Transverse colon (tissue), 4 donors: Measurements from ENCODE around the gene KCNK13. TPM values are rescaled to one million over a fixed set of nuclear protein-coding genes. Genes with fewer than 3 reads are reported as not detected.

Experiments
- DNase-seq: peaks from one replicate; pipeline ENCODE4 v3.0.0-alpha.2; 2019
- H3K27ac ChIP-seq, 4 donors: fragments of 200-600 bp; sonication (generic); 2 replicates each; pipeline ENCODE4 v1.5.1; 2016 to 2018; ENCODE audit warnings: inconsistent platforms in 4 of 4
- H3K27me3 ChIP-seq: fragments of 200-600 bp; sonication (generic); 2 replicates; pipeline ENCODE4 v1.5.1; 2017; ENCODE audit warnings: inconsistent platforms
- H3K36me3 ChIP-seq, 4 donors: fragments of 200-600 bp; sonication (generic); 2 replicates each; pipeline ENCODE4 v1.5.1; 2017 to 2019; ENCODE audit warnings: inconsistent platforms in 4 of 4
- H3K4me1 ChIP-seq, 4 donors: fragments of 200-600 bp; sonication (generic); 2 replicates each; pipeline ENCODE4 v1.5.1; 2017 to 2020; ENCODE audit warnings: inconsistent platforms in 4 of 4
- H3K4me3 ChIP-seq, 4 donors: fragments of 200-600 bp; sonication (generic); 1 replicate in 1 of 4; 2 replicates in 3 of 4; pipeline versions ENCODE4 v1.5.1 to v1.6.1; 2017 to 2019; ENCODE audit warnings: inconsistent platforms in 4 of 4
- H3K9me3 ChIP-seq, 2 donors: fragments of 200-600 bp; sonication (generic); 2 replicates each; pipeline ENCODE4 v1.5.1; 2017 to 2019; ENCODE audit warnings: inconsistent platforms in 2 of 2
- EP300 ChIP-seq: sonication (generic); formaldehyde crosslinking; IDR thresholded peaks from one replicate; pipeline ENCODE4 v1.6.1; 2017; ENCODE audit warnings: antibody characterized with exemption, low read depth
- POLR2A ChIP-seq: fragments of 450-650 bp; IDR thresholded peaks from one replicate; pipeline ENCODE4 v1.6.1; 2016; ENCODE audit warnings: antibody characterized with exemption, mild to moderate bottlenecking, moderate library complexity
- POLR2AphosphoS5 ChIP-seq, 3 donors: sonication (generic); formaldehyde crosslinking; IDR thresholded peaks; one replicate each; pipeline ENCODE4 v1.6.1; 2016; ENCODE audit warnings: antibody characterized with exemption in 3 of 3
- WGBS, 2 donors: methylation state at CpG; one replicate each; pipeline ENCODE4 v1.1.5; 2018; ENCODE audit warnings: low coverage in 1 of 2; 5-methylcytosine and 5-hydroxymethylcytosine counted together
- in situ Hi-C, 4 donors: fragments of 200-750 bp; cut with MboI; loops; one replicate each; pipeline versions ENCODE4 v1.15.0 to v1.15.1; 2017; ENCODE audit warnings: low sequenced_read_pairs in 3 of 4, low pct_ligation_motif_present in 1 of 4, low pct_unique_long_range_greater_than_20kb in 1 of 4
- intact Hi-C: fragments of 100-400 bp; cut with DNase I; formaldehyde crosslinking; loops from one replicate; pipeline ENCODE4 v1.15.1; 2023; ENCODE audit warnings: low total_unique reads
- total RNA-seq, 4 donors: library from RNA; depleted of rRNA; stranded (reverse); fragments of >200 nt; gene quantifications; one replicate each; pipeline ENCODE4 v1.1.0, GENCODE V29; 2016
- TF ChIP-seq, protein P1 (sequence below), 5 experiments: fragments of 200-600 bp in 3 of 5; fragments of 450-650 bp in 2 of 5; sonication (generic) in 3 of 5; IDR thresholded peaks; 1 replicate in 2 of 5; 2 replicates in 3 of 5; pipeline ENCODE4 v1.5.1; 2016 to 2017; ENCODE audit warnings: antibody characterized with exemption in 5 of 5, inconsistent platforms in 3 of 5, mild to moderate bottlenecking in 2 of 5, moderate library complexity in 1 of 5

The KCNK13 gene
- total RNA-seq, 4 donors from 2014 or later = 0.14 to 0.64 TPM; not detected in 2

DNA sequence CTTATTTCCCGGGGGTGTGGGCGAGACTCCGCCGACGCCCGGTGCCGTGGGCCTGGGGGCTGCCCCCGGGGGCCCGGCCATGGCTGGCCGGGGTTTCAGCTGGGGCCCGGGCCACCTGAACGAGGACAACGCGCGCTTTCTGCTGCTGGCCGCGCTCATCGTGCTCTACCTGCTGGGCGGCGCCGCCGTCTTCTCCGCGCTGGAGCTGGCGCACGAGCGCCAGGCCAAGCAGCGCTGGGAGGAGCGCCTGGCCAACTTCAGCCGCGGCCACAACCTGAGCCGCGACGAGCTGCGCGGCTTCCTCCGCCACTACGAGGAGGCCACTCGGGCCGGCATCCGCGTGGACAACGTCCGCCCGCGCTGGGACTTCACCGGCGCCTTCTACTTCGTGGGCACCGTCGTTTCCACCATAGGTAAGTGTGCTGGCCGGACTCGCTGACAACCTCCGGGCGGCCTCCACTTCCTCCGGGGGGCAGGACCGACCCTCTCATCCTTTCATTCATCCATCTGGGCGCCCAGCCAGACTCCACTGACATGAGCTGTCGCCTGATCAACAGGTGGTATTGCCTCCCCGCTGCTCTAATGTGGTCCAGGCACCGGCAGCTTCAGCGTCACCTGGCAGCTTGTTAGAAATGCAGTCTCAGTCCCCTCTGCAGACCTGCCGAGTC lies 467 bp downstream of the KCNK13 start:
- intact Hi-C loops = loop anchor here (5.0 kb wide), 1 partner anchor 395 kb away; no protein-coding TSS in a partner anchor
- peaks cover 90% of the 10 kb centered on the region for H3K27me3 ChIP-seq
- WGBS, 2 donors = 2% methylated on average over 58 of the region's 63 CpGs; no CpG with 5 or more reads in 1 of the 2 donors
- in situ Hi-C loops = no loop called here
- TF ChIP-seq POLR2AphosphoS5 (IDR thresholded peaks at IDR 0.05) = no peak
- TF ChIP-seq, protein P1, sequence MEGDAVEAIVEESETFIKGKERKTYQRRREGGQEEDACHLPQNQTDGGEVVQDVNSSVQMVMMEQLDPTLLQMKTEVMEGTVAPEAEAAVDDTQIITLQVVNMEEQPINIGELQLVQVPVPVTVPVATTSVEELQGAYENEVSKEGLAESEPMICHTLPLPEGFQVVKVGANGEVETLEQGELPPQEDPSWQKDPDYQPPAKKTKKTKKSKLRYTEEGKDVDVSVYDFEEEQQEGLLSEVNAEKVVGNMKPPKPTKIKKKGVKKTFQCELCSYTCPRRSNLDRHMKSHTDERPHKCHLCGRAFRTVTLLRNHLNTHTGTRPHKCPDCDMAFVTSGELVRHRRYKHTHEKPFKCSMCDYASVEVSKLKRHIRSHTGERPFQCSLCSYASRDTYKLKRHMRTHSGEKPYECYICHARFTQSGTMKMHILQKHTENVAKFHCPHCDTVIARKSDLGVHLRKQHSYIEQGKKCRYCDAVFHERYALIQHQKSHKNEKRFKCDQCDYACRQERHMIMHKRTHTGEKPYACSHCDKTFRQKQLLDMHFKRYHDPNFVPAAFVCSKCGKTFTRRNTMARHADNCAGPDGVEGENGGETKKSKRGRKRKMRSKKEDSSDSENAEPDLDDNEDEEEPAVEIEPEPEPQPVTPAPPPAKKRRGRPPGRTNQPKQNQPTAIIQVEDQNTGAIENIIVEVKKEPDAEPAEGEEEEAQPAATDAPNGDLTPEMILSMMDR (IDR thresholded peaks at IDR 0.05) = no peak
- TF ChIP-seq POLR2A = no peak
- no peak for TF ChIP-seq EP300
- H3K36me3 ChIP-seq = no peaks in the 10 kb centered on the region
- DNase-seq = peak; percentile 11
- H3K4me3 ChIP-seq = peak overlapping the region in 3 of 4 donors; percentile 23 to 50 (median 40)
- no peak overlapping the region for H3K27ac ChIP-seq
- peaks cover 10 to 31% (median 30%) of the 10 kb centered on the region in 4 donors for H3K4me1 ChIP-seq
- H3K9me3 ChIP-seq = no peaks in the 10 kb centered on the region

DNA sequence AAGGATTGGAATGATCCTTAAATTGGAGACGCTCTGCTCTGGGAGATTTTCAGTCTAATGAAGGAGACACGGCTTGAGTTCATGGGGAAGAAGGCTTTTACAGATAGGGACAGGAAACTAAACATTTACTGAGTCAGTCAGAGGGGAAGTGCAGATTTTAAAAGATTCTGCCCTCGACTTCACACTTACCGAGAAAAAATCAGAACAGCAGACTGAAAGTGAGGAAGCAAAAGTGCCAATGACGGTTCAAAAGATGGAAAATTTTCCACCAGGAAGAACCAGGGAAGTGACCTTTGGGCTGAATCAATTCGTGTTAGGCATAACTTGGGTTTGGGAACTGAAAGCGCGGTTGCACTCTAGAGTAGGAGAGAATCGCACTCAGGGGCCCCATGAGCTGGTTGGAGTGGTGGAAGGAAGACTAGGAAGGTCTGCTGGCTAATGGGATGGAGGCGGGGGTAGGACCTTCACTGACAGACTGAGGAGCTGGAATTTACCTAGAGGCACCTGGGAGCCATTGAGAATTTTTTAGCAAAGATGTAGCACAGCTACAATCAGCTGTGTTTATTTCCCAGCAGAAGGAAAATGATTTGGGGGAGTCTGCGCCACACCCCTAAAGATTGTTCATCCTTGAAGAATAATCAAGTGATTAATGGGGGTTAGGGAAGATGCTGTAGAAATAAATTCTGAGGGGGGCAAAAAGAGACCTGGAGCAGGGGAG lies 1.2 kb downstream of the KCNK13 start:
- intact Hi-C loops = loop anchor here (5.0 kb wide), 1 partner anchor 396 kb away; no protein-coding TSS in a partner anchor
- H3K27me3 ChIP-seq = peaks cover 89% of the 10 kb centered on the region
- 25 to 26% methylated on average over 8 to 11 of the region's 11 CpGs for WGBS, 2 donors

DNA sequence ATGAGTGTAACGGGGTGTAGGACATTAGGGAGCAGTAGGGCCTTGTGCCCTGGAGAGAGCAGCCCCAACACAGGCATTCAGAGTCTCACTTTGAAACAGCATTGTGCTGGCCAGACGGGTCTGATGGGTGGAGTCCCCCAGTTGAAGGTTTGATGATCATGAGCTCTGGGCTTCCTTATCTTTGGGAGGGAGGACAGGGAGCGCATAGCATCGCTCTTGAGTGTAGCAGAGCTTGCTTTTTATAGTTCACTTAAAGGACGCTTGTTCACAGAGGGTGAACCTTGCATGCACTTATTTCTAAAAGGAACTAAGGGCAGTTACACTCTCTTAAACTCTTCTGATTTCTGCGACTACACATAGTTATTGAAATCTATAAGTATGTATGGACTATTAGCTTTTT lies 10.6 kb downstream of the KCNK13 start:
- Histone ChIP-seq H3K36me3 (no peaks in the 10 kb centered on the region), H3K27ac (no peak overlapping the region), H3K9me3 (no peaks in the 10 kb centered on the region), H3K27me3 (peaks cover 36% of the 10 kb centered on the region), H3K4me1 (no peaks in the 10 kb centered on the region), H3K4me3 (no peak overlapping the region)
- 70 to 87% methylated on average over 3 to 6 of the region's 6 CpGs for WGBS, 2 donors
- no peak for DNase-seq
- in situ Hi-C loops (no loop called here), intact Hi-C loops (no loop called here)
- TF ChIP-seq, protein P1 (IDR thresholded peaks at IDR 0.05) = no peak
- TF ChIP-seq POLR2A = no peak
- no peak for TF ChIP-seq EP300
- TF ChIP-seq POLR2AphosphoS5 (IDR thresholded peaks at IDR 0.05) = no peak

More for the DNA sequence above, 1.2 kb downstream of the KCNK13 start:
- TF ChIP-seq EP300 (no peak), POLR2AphosphoS5 (IDR thresholded peaks at IDR 0.05) (no peak), POLR2A (no peak)
- TF ChIP-seq, protein P1 (IDR thresholded peaks at IDR 0.05) = no peak
- in situ Hi-C loops = no loop called here
- DNase-seq = no peak
- Histone ChIP-seq H3K4me1 (peaks cover 10 to 31% (median 30%) of the 10 kb centered on the region in 4 donors), H3K36me3 (no peaks in the 10 kb centered on the region), H3K4me3 (peak overlapping the region in 2 of 4 donors; percentile 40 to 50), H3K27ac (no peak overlapping the region), H3K9me3 (no peaks in the 10 kb centered on the region)

DNA sequence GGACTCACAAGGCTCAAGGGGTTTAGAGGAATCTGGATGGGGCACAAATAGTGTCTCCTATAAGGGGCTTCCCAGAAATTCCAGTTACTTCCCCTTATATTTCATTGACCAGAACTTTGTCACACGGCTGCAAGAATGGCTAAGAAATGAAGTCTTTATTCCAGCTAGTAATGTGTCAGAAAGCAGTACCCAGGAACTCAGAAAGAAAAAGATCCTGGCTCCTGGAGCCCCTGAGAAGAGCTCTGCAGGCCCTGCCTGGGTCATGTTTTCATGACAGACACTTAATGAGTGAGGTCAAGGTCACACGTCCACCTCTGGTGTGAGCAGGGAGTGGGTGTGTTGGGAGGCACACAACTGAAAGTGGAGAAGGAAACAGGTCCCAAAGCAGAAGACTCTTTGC lies 17.8 kb downstream of the KCNK13 start:
- 60 to 80% methylated on average over 1 to 2 of the region's 2 CpGs for WGBS, 2 donors
- no peaks in the 10 kb centered on the region for H3K4me1 ChIP-seq

More for the DNA sequence above, 17.8 kb downstream of the KCNK13 start:
- no peak for DNase-seq
- in situ Hi-C loops = no loop called here
- H3K27ac ChIP-seq = no peak overlapping the region
- no peaks in the 10 kb centered on the region for H3K36me3 ChIP-seq
- no peak for TF ChIP-seq EP300
- TF ChIP-seq POLR2A = no peak
- no peak for TF ChIP-seq POLR2AphosphoS5 (IDR thresholded peaks at IDR 0.05)
- TF ChIP-seq, protein P1 (IDR thresholded peaks at IDR 0.05) = no peak
- H3K4me3 ChIP-seq = no peak overlapping the region
- intact Hi-C loops = no loop called here
- no peaks in the 10 kb centered on the region for H3K9me3 ChIP-seq
- peaks cover 13% of the 10 kb centered on the region for H3K27me3 ChIP-seq
